ENCODE measurements around the gene POLR3B. TPM values are rescaled to one million over a fixed set of nuclear protein-coding genes. Genes with fewer than 3 reads are reported as not detected.

Gene POLR3B
- total and polyA plus RNA-seq, 2 experiments from 2014 or later: 8.3 to 13.7 TPM

- TF ChIP-seq EZH2 (IDR thresholded peaks at IDR 0.05; ENCODE audit: insufficient read depth, poor library complexity, severe bottlenecking) (no peak), EZH2phosphoT487 (IDR thresholded peaks at IDR 0.05; ENCODE audit: insufficient read depth, low read depth) (no peak)
- no peak for DNase-seq
- Histone ChIP-seq H3K36me3 (ENCODE audit: low read depth) (no peaks in the 10 kb centered on the region), H3K9me3 (ENCODE audit: low read depth) (no peaks in the 10 kb centered on the region), H3F3A (ENCODE audit: insufficient read depth) (no peaks in the 10 kb centered on the region), H3K4me2 (ENCODE audit: unreplicated experiment) (no peak overlapping the region), H2AFZ (no peak overlapping the region), H3K4me3 (no peak overlapping the region), H3K9me2 (ENCODE audit: insufficient read depth) (no peaks in the 10 kb centered on the region), H3K27ac (no peak overlapping the region), H4K20me1 (ENCODE audit: insufficient read depth) (no peaks in the 10 kb centered on the region), H3K79me2 (ENCODE audit: insufficient read depth) (no peaks in the 10 kb centered on the region), H3K9ac (no peak overlapping the region), H3K27me3 (replicated peaks; ENCODE audit: insufficient read depth) (0 out of 2 replicates have a peak, but pooled peaks cover 3% of the 10 kb centered on the region), H3K4me1 (ENCODE audit: insufficient read depth) (no peaks in the 10 kb centered on the region)
- in situ Hi-C loops (cut with MboI): no loop called here
Observed at GRCh38 chr12:106541201-106541600, 183.7 kb downstream of the POLR3B start.

- no peaks in the 10 kb centered on the region for H3K9me3 ChIP-seq (ENCODE audit: low read depth)
- in situ Hi-C loops (cut with MboI): no loop called here
- no peak overlapping the region for H3K27ac ChIP-seq
- no peaks in the 10 kb centered on the region for H3K27me3 ChIP-seq (replicated peaks; ENCODE audit: insufficient read depth)
- no peaks in the 10 kb centered on the region for H3K9me2 ChIP-seq (ENCODE audit: insufficient read depth)
- H3K4me3 ChIP-seq: no peak overlapping the region
- TF ChIP-seq EZH2 (IDR thresholded peaks at IDR 0.05; ENCODE audit: insufficient read depth, poor library complexity, severe bottlenecking) (no peak), EZH2phosphoT487 (IDR thresholded peaks at IDR 0.05; ENCODE audit: insufficient read depth, low read depth) (no peak)
- no peaks in the 10 kb centered on the region for H3K36me3 ChIP-seq (ENCODE audit: low read depth)
- no peak overlapping the region for H2AFZ ChIP-seq
- H3K4me1 ChIP-seq (ENCODE audit: insufficient read depth): no peaks in the 10 kb centered on the region
- no peaks in the 10 kb centered on the region for H3F3A ChIP-seq (ENCODE audit: insufficient read depth)
- no peaks in the 10 kb centered on the region for H4K20me1 ChIP-seq (ENCODE audit: insufficient read depth)
- WGBS, 2 experiments (ENCODE audit: low coverage in 1 of 2, low lambda C conversion rate in 2 of 2, missing lambda C conversion rate in 2 of 2): 48 to 60% methylated on average over 9 of the region's 9 CpGs
- H3K79me2 ChIP-seq (ENCODE audit: insufficient read depth): no peaks in the 10 kb centered on the region
- no peak overlapping the region for H3K9ac ChIP-seq
- H3K4me2 ChIP-seq (ENCODE audit: unreplicated experiment): no peak overlapping the region
- DNase-seq: no peak
Observed at GRCh38 chr12:106551410-106551809, 193.9 kb downstream of the POLR3B start.

GRCh38 chr12:106552228-106552627, 194.7 kb downstream of the POLR3B start:
- Histone ChIP-seq H3F3A (ENCODE audit: insufficient read depth) (no peaks in the 10 kb centered on the region), H2AFZ (no peak overlapping the region)
- WGBS, 2 experiments (ENCODE audit: low coverage in 1 of 2, low lambda C conversion rate in 2 of 2, missing lambda C conversion rate in 2 of 2): 13 to 19% methylated on average over 1 of the region's 1 CpG

More at GRCh38 chr12:106552228-106552627, 194.7 kb downstream of the POLR3B start:
- Histone ChIP-seq H3K36me3 (ENCODE audit: low read depth) (no peaks in the 10 kb centered on the region), H3K9ac (no peak overlapping the region), H3K4me3 (no peak overlapping the region), H4K20me1 (ENCODE audit: insufficient read depth) (no peaks in the 10 kb centered on the region), H3K9me2 (ENCODE audit: insufficient read depth) (no peaks in the 10 kb centered on the region), H3K4me1 (ENCODE audit: insufficient read depth) (no peaks in the 10 kb centered on the region), H3K9me3 (ENCODE audit: low read depth) (no peaks in the 10 kb centered on the region), H3K27ac (no peak overlapping the region), H3K4me2 (ENCODE audit: unreplicated experiment) (no peak overlapping the region), H3K79me2 (ENCODE audit: insufficient read depth) (no peaks in the 10 kb centered on the region), H3K27me3 (replicated peaks; ENCODE audit: insufficient read depth) (no peaks in the 10 kb centered on the region)
- DNase-seq: no peak
- in situ Hi-C loops (cut with MboI): no loop called here
- TF ChIP-seq EZH2 (IDR thresholded peaks at IDR 0.05; ENCODE audit: insufficient read depth, poor library complexity, severe bottlenecking) (no peak), EZH2phosphoT487 (IDR thresholded peaks at IDR 0.05; ENCODE audit: insufficient read depth, low read depth) (no peak)

Other genes with a start within 250 kb of the POLR3B start
- 29.6 and 45.7 TPM in 2 replicates for gene NUAK1, start 218.8 kb upstream of the POLR3B start, total RNA-seq (2014; rRNA removed; shearing (Covaris generic))
- 11.1 and 13.4 TPM in 2 replicates for gene NUAK1, start 218.8 kb upstream of the POLR3B start, polyA plus RNA-seq (2016; fragmentation: Nextera tagmentation; extraction: Ambion mirVana)
- 210 and 219 TPM in 2 replicates for gene CKAP4, start 109.7 kb upstream of the POLR3B start, total RNA-seq (2014; rRNA removed; shearing (Covaris generic))
- 318 and 335 TPM in 2 replicates for gene CKAP4, start 109.7 kb upstream of the POLR3B start, polyA plus RNA-seq (2016; fragmentation: Nextera tagmentation; extraction: Ambion mirVana)
- 26.2 and 32.2 TPM in 2 replicates for gene TCP11L2, start 55.0 kb upstream of the POLR3B start, total RNA-seq (2014; rRNA removed; shearing (Covaris generic))
- gene TCP11L2, start 55.0 kb upstream of the POLR3B start, polyA plus RNA-seq (2016; fragmentation: Nextera tagmentation; extraction: Ambion mirVana): 17.7 and 18.9 TPM in 2 replicates
- gene RFX4, start 225.3 kb downstream of the POLR3B start, total RNA-seq (2014; rRNA removed; shearing (Covaris generic)): not detected in 2 replicates
- not detected in 2 replicates for gene RFX4, start 225.3 kb downstream of the POLR3B start, polyA plus RNA-seq (2016; fragmentation: Nextera tagmentation; extraction: Ambion mirVana)